SK-N-SH (cell line): ENCODE data around the gene UNC93A. TPM values are rescaled to one million over a fixed set of nuclear protein-coding genes. Genes with fewer than 3 reads are reported as not detected.

Experiments used
- CTCF ChIA-PET: fragments of 300-600, 350-600 bp; formaldehyde crosslinking; extraction: SDS; loops from one replicate; lab custom pipeline; 2021; lab: Yijun Ruan, JAX
- POLR2A ChIA-PET: fragments of 350-600 bp; sonication (Branson Sonifier 250); formaldehyde crosslinking; extraction: SDS; loops from one replicate; lab custom pipeline; 2020; ENCODE audit warnings: antibody characterized with exemption, inconsistent platforms; lab: Yijun Ruan, JAX
- DNase-seq: peaks from one replicate; pipeline ENCODE4 v3.0.0; 2012
- H2AFZ ChIP-seq: fragments of 200-600 bp; sonication (generic); 2 replicates; pipeline ENCODE4 v1.8.1; 2016; ENCODE audit warnings: antibody characterized with exemption, mild to moderate bottlenecking, low read depth
- H3F3A ChIP-seq: fragments of 200-600 bp; sonication (generic); replicated peaks from 2 replicates; pipeline ENCODE3; 2016; ENCODE audit warnings: antibody characterized with exemption, mild to moderate bottlenecking; ENCODE audit not compliant: insufficient read depth
- H3K27ac ChIP-seq, 2 experiments: fragments of 200-500 bp in 1 of 2; fragments of 200-600 bp in 1 of 2; sonication (Bioruptor generic) in 1 of 2; sonication (generic), shearing (Covaris generic) in 1 of 2; 2 replicates each; pipeline versions ENCODE4 v1.5.1 to v1.6.1; 2014 to 2016; ENCODE audit warnings: low read depth in 2 of 2, inconsistent platforms in 1 of 2, low read length in 1 of 2, mild to moderate bottlenecking in 1 of 2, mixed read lengths in 1 of 2
- H3K27me3 ChIP-seq: fragments of 200-600 bp; sonication (generic), shearing (Covaris generic); 2 replicates; pipeline ENCODE4 v1.6.1; 2016; ENCODE audit warnings: mixed run types; ENCODE audit not compliant: insufficient read depth
- H3K36me3 ChIP-seq, 2 experiments: fragments of 200-500 bp in 1 of 2; fragments of 200-600 bp in 1 of 2; sonication (Bioruptor generic) in 1 of 2; sonication (generic) in 1 of 2; replicated peaks in 1 of 2; 2 replicates each; pipeline versions ENCODE3 to v1.5.1; 2014 to 2016; ENCODE audit warnings: low read length in 1 of 2, mild to moderate bottlenecking in 1 of 2; ENCODE audit not compliant: insufficient read depth in 2 of 2, control insufficient read depth in 1 of 2
- H3K4me1 ChIP-seq, 2 experiments: fragments of 200-500 bp in 1 of 2; fragments of 200-600 bp in 1 of 2; sonication (Bioruptor generic) in 1 of 2; sonication (generic), shearing (Covaris generic) in 1 of 2; 2 replicates each; pipeline versions ENCODE4 v1.5.1 to v1.6.1; 2014 to 2016; ENCODE audit warnings: low read depth in 1 of 2, low read length in 1 of 2, mixed run types in 1 of 2; ENCODE audit not compliant: insufficient read depth in 2 of 2, control insufficient read depth in 1 of 2
- H3K4me2 ChIP-seq: fragments of 200-600 bp; sonication (generic), shearing (Covaris generic); 2 replicates; pipeline ENCODE4 v1.6.1; 2017; ENCODE audit warnings: mixed run types
- H3K4me3 ChIP-seq, 2 experiments: fragments of 200-500 bp in 1 of 2; fragments of 200-600 bp in 1 of 2; sonication (Bioruptor generic) in 1 of 2; sonication (generic), shearing (Covaris generic) in 1 of 2; 2 replicates each; pipeline versions ENCODE4 v1.5.1 to v1.8.1; 2014 to 2016; ENCODE audit warnings: low read depth in 2 of 2, inconsistent platforms in 1 of 2, low read length in 1 of 2, mild to moderate bottlenecking in 1 of 2, mixed read lengths in 1 of 2, moderate library complexity in 1 of 2
- H3K79me2 ChIP-seq: fragments of 200-600 bp; sonication (generic); 2 replicates; pipeline ENCODE4 v1.8.1; 2017; ENCODE audit warnings: mild to moderate bottlenecking; ENCODE audit not compliant: insufficient read depth
- H3K9ac ChIP-seq: fragments of 200-600 bp; sonication (generic); 2 replicates; pipeline ENCODE4 v1.6.1; 2017; ENCODE audit warnings: mixed run types
- H3K9me2 ChIP-seq: fragments of 200-600 bp; sonication (generic); 2 replicates; pipeline ENCODE4 v1.6.1; 2017; ENCODE audit warnings: mixed run types
- H3K9me3 ChIP-seq: fragments of 200-600 bp; sonication (generic); 2 replicates; pipeline ENCODE4 v1.6.1; 2017; ENCODE audit warnings: mixed run types, mild to moderate bottlenecking, moderate library complexity
- H4K20me1 ChIP-seq: fragments of 200-600 bp; sonication (generic); 2 replicates; pipeline ENCODE4 v1.6.1; 2017; ENCODE audit warnings: mild to moderate bottlenecking, mixed run types; ENCODE audit not compliant: insufficient read depth
- FOSL2 ChIP-seq: IDR thresholded peaks from 2 replicates; pipeline ENCODE4 v1.4.0; 2012; ENCODE audit warnings: low read depth, mild to moderate bottlenecking, moderate library complexity, borderline replicate concordance
- JUND ChIP-seq: IDR thresholded peaks from 2 replicates; pipeline ENCODE4 v1.4.0; 2012
- NRF1 ChIP-seq: IDR thresholded peaks from 2 replicates; pipeline ENCODE4 v1.6.1; 2012; ENCODE audit warnings: low read depth, mild to moderate bottlenecking, low read length
- POLR2AphosphoS5 ChIP-seq: IDR thresholded peaks from 2 replicates; pipeline ENCODE4 v1.6.1; 2012; ENCODE audit warnings: low read depth, low read length
- SIN3A ChIP-seq: IDR thresholded peaks from 2 replicates; pipeline ENCODE4 v1.6.1; 2012; ENCODE audit warnings: low read depth, mild to moderate bottlenecking, low read length, moderate library complexity, borderline replicate concordance
- WGBS: methylation state at CpG from one replicate; pipeline ENCODE4 v1.1.6; 2017; ENCODE audit warnings: low lambda C conversion rate; 5-methylcytosine and 5-hydroxymethylcytosine counted together
- polyA plus RNA-seq, 3 experiments: library from polyadenylated mRNA; depleted of rRNA; stranded (reverse); fragments of >200 nt; gene quantifications; 2 replicates each; pipeline ENCODE4 v1.2.3, GENCODE V29; 2012
- TF ChIP-seq, protein P1 (sequence below): IDR thresholded peaks from 2 replicates; pipeline ENCODE4 v1.4.0; 2012; ENCODE audit warnings: low read depth
- TF ChIP-seq, protein P2 (sequence below): IDR thresholded peaks from 2 replicates; pipeline ENCODE4; 2012
- TF ChIP-seq, protein P3 (sequence below): fragments of 200-600 bp; sonication (generic); IDR thresholded peaks from 2 replicates; pipeline ENCODE4 v1.6.1; 2017; ENCODE audit warnings: antibody characterized with exemption, mild to moderate bottlenecking, moderate library complexity

UNC93A gene
- polyA plus RNA-seq, 1 of the 3 experiments (the other 2 are of a cell fraction) = not detected

DNA sequence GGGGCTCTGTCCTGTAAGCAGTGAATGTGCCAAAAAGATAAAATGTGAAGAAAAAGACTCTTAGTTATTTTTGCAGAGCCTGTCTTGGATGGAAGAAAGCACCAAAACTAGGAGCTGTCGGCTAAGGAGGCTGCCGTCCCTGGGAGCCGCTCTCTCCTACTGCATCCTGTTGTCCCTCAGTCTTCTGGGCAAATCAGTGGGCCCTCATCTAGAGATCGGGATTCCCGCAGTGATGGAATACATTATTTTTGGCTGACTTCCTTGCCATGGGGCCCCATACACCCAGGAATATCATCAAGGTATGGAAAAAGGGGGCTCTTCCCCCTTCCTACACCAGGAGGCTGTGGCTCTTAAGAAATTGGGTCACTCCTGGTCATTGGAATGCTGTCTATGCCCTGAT lies 37.0 kb downstream of the UNC93A start:
- H3K4me1 ChIP-seq = no peaks in the 10 kb centered on the region
- CTCF ChIA-PET = interaction anchor here (1.6 kb wide), 1 partner anchor 110 kb away, joined by 3 read pairs; no protein-coding TSS in a partner anchor
- H3K9me3 ChIP-seq = no peaks in the 10 kb centered on the region
- no peaks in the 10 kb centered on the region for H3K9me2 ChIP-seq
- H3F3A ChIP-seq = no peaks in the 10 kb centered on the region
- no peak for DNase-seq
- H3K4me2 ChIP-seq = no peak overlapping the region
- H3K9ac ChIP-seq = no peak overlapping the region
- H4K20me1 ChIP-seq = no peaks in the 10 kb centered on the region
- no peak overlapping the region for H2AFZ ChIP-seq
- TF ChIP-seq JUND = no peak
- TF ChIP-seq, protein P1, sequence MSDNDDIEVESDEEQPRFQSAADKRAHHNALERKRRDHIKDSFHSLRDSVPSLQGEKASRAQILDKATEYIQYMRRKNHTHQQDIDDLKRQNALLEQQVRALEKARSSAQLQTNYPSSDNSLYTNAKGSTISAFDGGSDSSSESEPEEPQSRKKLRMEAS = no peak
- TF ChIP-seq, all 33 proteins: peak for 0
- POLR2A ChIA-PET = no interaction called here
- Histone ChIP-seq H3K36me3 (no peaks in the 10 kb centered on the region), H3K27ac (no peak overlapping the region), H3K27me3 (no peaks in the 10 kb centered on the region), H3K79me2 (no peaks in the 10 kb centered on the region), H3K4me3 (no peak overlapping the region)
- 80% methylated on average over 5 of the region's 5 CpGs for WGBS

DNA sequence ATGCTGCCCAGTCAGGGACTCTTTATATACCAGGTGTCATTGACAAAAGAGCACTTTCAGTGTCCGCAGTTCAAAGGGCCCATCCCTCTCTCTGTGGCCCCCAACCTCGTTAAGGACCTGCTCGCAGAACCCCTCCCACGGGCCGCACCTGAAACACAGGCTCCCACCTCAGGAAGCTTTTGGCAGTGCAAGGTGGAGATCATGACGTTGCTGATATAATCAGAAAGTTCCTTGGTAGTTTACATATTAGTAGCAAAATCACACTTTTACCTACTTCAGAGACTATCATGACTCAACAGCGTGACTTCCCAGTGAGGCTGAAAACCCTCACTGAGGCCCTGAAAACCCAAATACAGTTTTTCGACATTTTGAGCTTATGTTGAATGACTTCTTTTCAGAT lies 37.9 kb downstream of the UNC93A start:
- H3K4me2 ChIP-seq = no peak overlapping the region
- H4K20me1 ChIP-seq = no peaks in the 10 kb centered on the region
- POLR2A ChIA-PET = no interaction called here
- no peaks in the 10 kb centered on the region for H3F3A ChIP-seq
- H3K36me3 ChIP-seq = no peaks in the 10 kb centered on the region
- no peak for DNase-seq
- H3K79me2 ChIP-seq = no peaks in the 10 kb centered on the region
- H3K27ac ChIP-seq = no peak overlapping the region
- H3K4me1 ChIP-seq = no peaks in the 10 kb centered on the region
- no peak overlapping the region for H3K4me3 ChIP-seq
- no peaks in the 10 kb centered on the region for H3K27me3 ChIP-seq
- TF ChIP-seq FOSL2 = no peak
- TF ChIP-seq NRF1 = no peak
- TF ChIP-seq, protein P2, sequence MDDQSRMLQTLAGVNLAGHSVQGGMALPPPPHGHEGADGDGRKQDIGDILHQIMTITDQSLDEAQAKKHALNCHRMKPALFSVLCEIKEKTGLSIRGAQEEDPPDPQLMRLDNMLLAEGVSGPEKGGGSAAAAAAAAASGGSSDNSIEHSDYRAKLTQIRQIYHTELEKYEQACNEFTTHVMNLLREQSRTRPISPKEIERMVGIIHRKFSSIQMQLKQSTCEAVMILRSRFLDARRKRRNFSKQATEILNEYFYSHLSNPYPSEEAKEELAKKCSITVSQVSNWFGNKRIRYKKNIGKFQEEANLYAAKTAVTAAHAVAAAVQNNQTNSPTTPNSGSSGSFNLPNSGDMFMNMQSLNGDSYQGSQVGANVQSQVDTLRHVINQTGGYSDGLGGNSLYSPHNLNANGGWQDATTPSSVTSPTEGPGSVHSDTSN = no peak
- no peak for TF ChIP-seq JUND
- TF ChIP-seq, protein P1 = no peak
- TF ChIP-seq, protein P3, sequence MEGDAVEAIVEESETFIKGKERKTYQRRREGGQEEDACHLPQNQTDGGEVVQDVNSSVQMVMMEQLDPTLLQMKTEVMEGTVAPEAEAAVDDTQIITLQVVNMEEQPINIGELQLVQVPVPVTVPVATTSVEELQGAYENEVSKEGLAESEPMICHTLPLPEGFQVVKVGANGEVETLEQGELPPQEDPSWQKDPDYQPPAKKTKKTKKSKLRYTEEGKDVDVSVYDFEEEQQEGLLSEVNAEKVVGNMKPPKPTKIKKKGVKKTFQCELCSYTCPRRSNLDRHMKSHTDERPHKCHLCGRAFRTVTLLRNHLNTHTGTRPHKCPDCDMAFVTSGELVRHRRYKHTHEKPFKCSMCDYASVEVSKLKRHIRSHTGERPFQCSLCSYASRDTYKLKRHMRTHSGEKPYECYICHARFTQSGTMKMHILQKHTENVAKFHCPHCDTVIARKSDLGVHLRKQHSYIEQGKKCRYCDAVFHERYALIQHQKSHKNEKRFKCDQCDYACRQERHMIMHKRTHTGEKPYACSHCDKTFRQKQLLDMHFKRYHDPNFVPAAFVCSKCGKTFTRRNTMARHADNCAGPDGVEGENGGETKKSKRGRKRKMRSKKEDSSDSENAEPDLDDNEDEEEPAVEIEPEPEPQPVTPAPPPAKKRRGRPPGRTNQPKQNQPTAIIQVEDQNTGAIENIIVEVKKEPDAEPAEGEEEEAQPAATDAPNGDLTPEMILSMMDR = no peak
- no peak for TF ChIP-seq POLR2AphosphoS5
- no peak for TF ChIP-seq SIN3A
- H3K9ac ChIP-seq = no peak overlapping the region
- WGBS = 51% methylated on average over 8 of the region's 8 CpGs
- H3K9me3 ChIP-seq = no peaks in the 10 kb centered on the region
- CTCF ChIA-PET = interaction anchor here (0.8 to 1.6 kb wide), 2 partner anchors 22 to 111 kb away, joined by 3 to 5 read pairs; no protein-coding TSS in a partner anchor
- H3K9me2 ChIP-seq = no peaks in the 10 kb centered on the region
- H2AFZ ChIP-seq = no peak overlapping the region
